NCI-H345 (cell line): ENCODE measurements around the gene RNF212.
A peak's percentile ranks its signal among the peaks of the same experiment; 100 is the strongest.
"Not testable (repeated sequence)": the region's sequence is repeated elsewhere in the genome, so short reads cannot be mapped to it uniquely, and the experiment has no call there.

Source experiments
- DNase-seq: peaks from one replicate; lab custom pipeline; 2025; lab: John Stamatoyannopoulos, UW

The RNF212 gene

GRCh38 chr4:1113311-1114009 is at the start of gene RNF212:
Gene RNF212, minus strand, starts transcription at chr4:1113564. Its CDS starts 100 bp downstream, at chr4:1113464.
- no peak for DNase-seq

- DNase-seq, result no peak
Measured at GRCh38 chr4:1160351-1160750, 47.0 kb upstream of the RNF212 start.

- no peak for DNase-seq
Measured at GRCh38 chr4:1156069-1156468, 42.7 kb upstream of the RNF212 start.

GRCh38 chr4:1155314-1155713 is 42.0 kb upstream of the RNF212 start:
- no peak for DNase-seq

- DNase-seq, result peak; percentile 1
Measured at GRCh38 chr4:1154523-1155182, 41.3 kb upstream of the RNF212 start.

- no peak for DNase-seq
Measured at GRCh38 chr4:1154126-1154522, 40.8 kb upstream of the RNF212 start.

- no peak for DNase-seq
Measured at GRCh38 chr4:1153567-1154090, 40.3 kb upstream of the RNF212 start.

GRCh38 chr4:1152290-1152689 is 38.9 kb upstream of the RNF212 start:
- DNase-seq, result no peak

GRCh38 chr4:1151541-1151940 is 38.2 kb upstream of the RNF212 start:
- DNase-seq, result no peak

- no peak for DNase-seq
Measured at GRCh38 chr4:1150875-1151274, 37.5 kb upstream of the RNF212 start.

GRCh38 chr4:1139860-1140259 is 26.5 kb upstream of the RNF212 start:
- no peak for DNase-seq

- DNase-seq, result no peak
Measured at GRCh38 chr4:1137850-1138249, 24.5 kb upstream of the RNF212 start.

- DNase-seq, result no peak
Measured at GRCh38 chr4:1137063-1137776, 23.9 kb upstream of the RNF212 start.

- no peak for DNase-seq
Measured at GRCh38 chr4:1136048-1136447, 22.7 kb upstream of the RNF212 start.

- DNase-seq, result no peak
Measured at GRCh38 chr4:1133033-1133432, 19.7 kb upstream of the RNF212 start.

- DNase-seq, result peak; percentile 46
Measured at GRCh38 chr4:1130316-1131186, 17.2 kb upstream of the RNF212 start.

- no peak for DNase-seq
Measured at GRCh38 chr4:1126506-1126905, 13.1 kb upstream of the RNF212 start.

- DNase-seq, result not testable (repeated sequence)
Measured at GRCh38 chr4:1125466-1125865, 12.1 kb upstream of the RNF212 start.

- no peak for DNase-seq
Measured at GRCh38 chr4:1124818-1125217, 11.5 kb upstream of the RNF212 start.

- no peak for DNase-seq
Measured at GRCh38 chr4:1122505-1122904, 9.1 kb upstream of the RNF212 start.

- no peak for DNase-seq
Measured at GRCh38 chr4:1116838-1117237, 3.5 kb upstream of the RNF212 start.
